ENCODE results near the gene REV3L.
"Not testable (repeated sequence)": the region's sequence is repeated elsewhere in the genome, so short reads cannot be mapped to it uniquely, and the experiment has no call there.

REV3L gene

GRCh38 chr6:111490067-111490466 lies 7.0 kb upstream of the REV3L start:
- DNase-seq: no peak

- no peak for DNase-seq
Observed at GRCh38 chr6:111487661-111488060, 4.6 kb upstream of the REV3L start.

- DNase-seq: no peak
Observed at GRCh38 chr6:111486921-111487320, 3.9 kb upstream of the REV3L start.

- no peak for DNase-seq
Observed at GRCh38 chr6:111486475-111486874, 3.5 kb upstream of the REV3L start.

DNA sequence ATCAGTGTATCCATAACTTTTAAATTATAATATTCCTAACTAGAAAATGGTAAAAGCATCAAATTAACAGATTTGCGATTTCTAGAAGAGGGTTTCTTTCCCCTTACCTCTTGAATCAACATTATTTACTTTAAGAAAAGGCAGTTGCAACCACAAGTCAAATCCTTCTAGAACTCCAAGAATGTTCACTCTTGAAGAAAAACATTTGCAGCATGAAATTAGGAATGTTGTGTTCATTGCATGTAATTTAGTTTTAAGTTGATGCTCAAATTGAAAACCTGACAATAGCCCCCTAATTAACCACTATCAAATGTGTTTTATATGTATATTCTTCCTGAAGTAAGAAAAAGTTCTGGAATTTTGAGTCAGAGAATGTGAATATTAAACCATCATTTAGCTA lies 2.3 kb upstream of the REV3L start:
- DNase-seq: no peak

DNA sequence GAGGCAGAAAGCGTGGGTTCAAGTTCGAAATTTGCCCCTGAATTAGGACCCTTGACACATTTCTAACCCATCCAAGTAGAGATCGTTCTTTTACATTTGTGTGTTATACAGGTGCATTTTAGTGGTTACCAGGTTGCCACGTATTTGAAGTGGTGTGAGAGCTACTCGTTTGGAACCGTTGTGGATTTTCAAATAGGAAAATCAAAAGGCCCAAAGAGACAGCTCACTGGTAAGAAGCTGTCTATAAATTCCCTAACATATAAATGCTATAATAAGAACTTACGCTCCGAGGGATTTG lies 1.6 kb upstream of the REV3L start:
- peak; percentile 30 for DNase-seq

DNA sequence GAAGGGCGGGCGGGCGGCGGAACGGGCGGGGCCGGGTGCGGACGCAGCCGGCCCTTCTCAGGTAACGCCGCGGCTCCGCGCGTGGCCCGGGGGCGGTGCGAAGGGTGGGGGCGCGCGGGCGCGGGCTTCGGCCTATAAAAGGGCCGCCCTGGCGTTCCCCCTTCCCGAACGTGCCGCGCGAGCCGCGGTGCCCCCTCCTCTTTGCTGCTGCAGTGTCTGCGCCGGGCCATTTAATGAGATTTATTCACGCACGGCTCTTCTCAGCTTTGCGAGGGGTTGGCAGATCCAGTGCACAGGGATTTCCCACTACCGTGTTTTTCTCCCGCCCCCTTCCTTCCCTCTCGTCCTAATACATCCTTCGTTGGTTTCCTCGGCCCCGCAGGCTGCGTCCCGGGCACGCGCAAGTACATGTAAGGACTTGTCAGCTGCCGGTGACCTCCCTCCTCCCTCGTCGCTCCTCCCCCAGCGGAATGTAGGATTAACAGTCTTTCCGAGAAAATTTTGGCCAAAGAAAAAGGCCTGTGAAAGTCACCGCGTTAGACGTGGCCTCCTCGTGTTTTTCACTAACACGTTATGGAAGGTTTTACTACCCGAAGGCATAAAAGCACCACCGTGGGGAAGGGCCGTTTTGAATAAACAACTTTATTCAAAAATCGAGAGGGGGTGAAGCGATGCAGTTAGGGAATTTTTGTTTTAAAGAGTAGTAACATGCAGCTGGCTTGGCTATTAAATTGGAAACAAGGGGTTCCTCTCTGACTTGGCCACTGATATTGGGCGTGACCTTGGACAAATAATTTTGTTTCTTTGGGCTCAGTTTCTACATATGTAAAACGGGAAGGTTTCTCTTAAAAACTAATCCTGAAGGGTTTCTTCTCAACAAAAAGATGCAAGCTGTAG lies 966 bp upstream of the REV3L start:
- peak; percentile 74 for DNase-seq

DNA sequence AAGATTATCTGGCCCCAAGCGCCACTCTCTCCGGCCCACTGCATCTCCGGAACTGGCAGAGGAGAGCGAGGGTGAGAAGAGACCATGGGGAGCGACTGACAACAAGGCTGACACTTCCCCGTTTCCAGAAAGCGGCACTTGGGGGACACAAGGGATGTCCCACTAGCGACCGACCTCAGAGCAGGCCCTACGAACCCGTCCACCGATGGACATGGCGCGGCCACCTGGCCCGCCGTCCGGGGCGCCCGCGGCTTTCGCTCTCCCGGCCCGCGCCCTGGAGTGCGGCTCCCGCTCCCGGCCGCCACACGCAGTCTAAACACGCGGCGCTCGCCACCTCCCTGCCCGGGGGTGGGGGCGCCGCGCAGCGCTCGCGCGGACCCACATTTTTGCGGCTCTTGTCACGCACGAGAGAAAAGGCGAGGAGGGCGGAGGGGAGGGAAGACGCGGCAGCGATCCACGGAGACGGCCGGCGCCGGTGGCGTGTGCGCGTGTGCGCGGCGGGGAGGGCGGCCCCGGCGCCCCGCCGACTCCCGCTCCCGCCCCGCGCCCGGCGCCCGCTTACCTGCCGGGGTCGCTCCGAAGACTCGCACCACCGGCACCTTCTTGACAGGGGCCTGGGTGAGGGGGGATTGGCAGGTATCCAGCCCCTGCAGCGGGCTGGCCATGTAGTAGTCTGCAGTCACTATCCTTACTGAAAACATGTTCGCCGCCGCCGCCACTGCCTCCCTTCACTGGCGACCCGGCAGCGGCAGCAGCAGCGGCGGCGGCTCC lies 645 bp downstream of the REV3L start:
- DNase-seq: no peak

DNA sequence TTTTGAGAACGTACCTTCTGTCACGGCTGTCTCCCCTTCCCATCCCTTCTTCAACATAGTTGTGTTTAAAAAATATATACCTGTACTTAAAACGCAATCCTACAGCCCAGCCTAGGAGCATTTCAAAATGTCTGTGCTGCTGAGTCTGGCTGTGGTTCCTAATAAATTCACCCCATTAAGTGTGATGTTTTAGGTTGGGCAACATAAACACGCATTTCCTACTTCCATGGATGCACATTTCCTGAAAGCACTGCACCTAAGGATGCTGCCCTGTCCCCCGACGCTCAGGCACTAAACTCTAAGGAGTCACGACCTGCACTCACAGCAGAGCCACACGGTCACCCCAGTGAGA lies 1.2 kb downstream of the REV3L start:
- DNase-seq: no peak

DNA sequence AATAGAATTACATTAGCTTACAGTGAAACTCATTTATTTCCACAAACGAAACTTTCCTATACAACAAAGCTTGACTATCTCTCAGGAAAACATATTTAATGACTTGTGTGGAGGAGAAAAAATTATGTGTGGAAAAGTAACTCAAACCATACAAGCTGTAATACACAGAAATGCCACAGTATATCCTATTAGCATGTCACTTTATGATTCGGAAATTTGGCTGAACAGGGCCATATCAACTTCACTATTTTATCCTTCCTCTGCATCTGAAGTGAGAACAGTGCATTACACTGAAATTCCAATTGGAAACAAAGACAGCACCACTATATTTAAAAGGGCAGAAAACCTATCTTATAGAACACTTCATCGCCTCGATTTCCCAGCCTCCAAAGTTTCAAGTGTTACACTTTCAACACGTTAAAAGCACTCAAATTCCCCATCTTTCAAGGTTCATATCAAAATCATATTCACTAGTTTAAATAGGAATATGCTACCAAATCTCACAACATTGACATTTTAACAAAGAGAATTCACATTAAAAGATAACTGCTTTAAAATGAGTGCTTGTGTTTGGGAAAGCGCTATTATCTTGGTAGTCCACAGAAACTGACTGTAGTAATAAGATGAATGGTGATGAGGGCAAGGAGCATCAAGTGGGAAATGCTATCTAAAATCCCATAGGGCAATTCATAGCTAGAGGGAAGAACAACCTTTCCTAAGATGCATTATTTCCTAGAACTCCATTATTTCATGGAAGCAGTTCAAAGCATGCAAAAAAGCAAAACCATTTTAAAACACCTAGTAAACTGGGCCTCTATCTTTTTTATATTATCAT lies 1.8 kb downstream of the REV3L start:
- no peak for DNase-seq

GRCh38 chr6:111478749-111479148 lies 4.3 kb downstream of the REV3L start:
- peak; percentile 43 for DNase-seq

GRCh38 chr6:111478064-111478476 lies 4.9 kb downstream of the REV3L start:
- no peak for DNase-seq

DNA sequence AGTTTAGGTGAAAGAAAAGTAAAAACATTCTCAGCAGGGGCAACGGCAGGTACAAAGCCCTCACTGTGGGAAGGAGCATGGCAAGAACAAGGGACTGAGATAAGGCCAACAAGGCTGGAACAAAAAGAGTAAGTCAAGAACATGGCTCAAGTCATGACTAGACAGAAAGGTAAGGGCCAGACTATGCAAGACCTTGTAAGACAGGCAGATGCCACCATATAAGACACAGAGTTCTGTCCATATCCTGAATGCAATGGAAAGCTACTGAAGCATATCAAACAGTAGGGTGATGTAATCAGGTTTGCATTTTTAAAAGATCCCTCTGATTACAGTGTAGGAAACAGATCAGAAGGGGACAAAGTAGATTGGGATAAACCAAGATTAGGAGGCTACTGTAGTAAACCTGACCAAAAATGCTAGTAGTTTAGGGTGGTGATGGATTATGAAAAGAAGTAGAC lies 5.5 kb downstream of the REV3L start:
- no peak for DNase-seq

GRCh38 chr6:111476061-111476460 lies 7.0 kb downstream of the REV3L start:
- not testable (repeated sequence) for DNase-seq

DNA sequence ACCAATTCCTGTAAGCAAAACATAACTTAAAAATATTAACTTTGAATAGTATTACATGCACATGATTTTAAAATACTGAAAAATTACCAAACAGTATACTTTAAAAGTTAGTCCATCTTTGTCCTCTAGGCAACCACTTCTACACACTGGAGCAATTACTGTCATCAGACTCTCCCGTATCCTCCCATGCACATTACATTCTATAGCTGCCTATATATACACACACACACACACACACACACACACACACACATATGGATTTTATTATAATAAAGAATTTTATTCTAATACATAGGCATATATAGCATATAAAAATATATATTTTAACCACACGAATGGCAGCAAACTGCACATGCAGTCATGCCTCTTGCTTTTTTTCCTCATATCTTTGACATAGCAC lies 8.2 kb downstream of the REV3L start:
- DNase-seq: no peak

- peak; percentile 38 for DNase-seq
Observed at GRCh38 chr6:111474106-111474505, 8.9 kb downstream of the REV3L start.

GRCh38 chr6:111472933-111473435 lies 10.0 kb downstream of the REV3L start:
- DNase-seq: no peak

DNA sequence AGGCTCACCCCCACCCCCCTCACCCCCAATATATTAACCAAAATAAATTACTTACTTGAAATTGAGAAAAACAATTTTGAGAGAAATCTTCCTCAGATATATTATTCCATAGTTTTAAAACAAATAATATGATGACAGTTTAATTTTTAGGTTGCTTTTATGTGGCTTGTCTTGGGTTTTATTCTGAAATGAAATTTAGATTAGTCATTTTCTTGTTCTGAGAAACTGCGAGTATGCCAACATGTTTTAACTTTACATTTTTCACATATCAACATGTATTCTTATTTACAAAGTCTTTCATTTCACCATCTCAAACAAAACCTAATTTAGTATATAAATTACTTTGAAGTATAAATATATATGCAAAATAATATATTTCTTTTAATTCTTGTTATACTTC lies 11.1 kb downstream of the REV3L start:
- DNase-seq: no peak

DNA sequence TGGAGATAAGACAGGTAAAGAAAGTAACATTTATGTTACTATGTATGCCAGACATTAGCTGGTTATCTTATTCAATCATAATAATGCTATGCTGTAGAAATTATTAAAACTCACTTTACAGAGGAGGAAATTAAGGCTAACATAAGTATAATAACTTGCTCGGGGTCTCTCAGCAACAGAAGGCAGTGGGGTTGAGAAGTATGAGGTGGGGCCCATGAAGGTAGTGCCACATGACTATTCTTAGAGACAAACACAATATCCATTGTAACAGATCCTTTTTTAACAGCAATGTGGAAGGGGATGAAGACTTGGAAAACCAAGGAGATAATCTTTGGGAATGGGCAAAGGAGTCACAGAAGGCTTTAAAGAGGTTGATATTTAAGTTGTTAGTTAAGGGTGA lies 11.5 kb downstream of the REV3L start:
- no peak for DNase-seq

- no peak for DNase-seq
Observed at GRCh38 chr6:111470991-111471390, 12.0 kb downstream of the REV3L start.

GRCh38 chr6:111469543-111469942 lies 13.5 kb downstream of the REV3L start:
- no peak for DNase-seq

DNA sequence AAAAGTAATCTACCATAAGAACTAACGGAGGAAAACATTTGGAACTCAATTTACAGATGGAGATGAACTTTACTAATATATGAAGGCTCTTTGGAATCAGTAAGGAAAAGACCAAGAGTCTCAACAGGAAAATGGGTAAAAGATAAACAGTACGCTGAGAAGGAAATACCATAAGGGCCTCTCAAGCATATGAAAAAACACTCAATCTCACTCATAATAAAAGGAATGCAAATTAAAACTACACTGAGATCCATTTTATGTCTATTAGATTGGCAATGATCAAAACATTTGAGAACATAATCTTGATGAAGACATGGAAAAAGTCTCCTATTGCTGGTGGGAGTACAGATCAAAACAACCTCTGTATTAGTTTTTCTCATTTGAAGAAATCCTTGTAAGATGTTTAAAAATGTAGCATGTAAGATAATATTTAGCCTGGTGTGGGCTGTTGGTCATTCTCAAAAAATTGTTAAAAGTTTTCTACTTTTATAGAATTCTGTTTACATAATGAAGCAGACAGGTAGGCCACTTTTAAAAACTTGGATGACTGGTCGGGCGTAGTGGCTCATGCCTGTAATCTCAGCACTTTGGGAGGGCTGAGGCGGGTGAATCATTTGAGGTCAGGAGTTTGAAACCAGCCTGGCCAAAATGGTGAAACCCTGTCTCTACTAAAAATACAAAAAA lies 14.5 kb downstream of the REV3L start:
- no peak for DNase-seq

DNA sequence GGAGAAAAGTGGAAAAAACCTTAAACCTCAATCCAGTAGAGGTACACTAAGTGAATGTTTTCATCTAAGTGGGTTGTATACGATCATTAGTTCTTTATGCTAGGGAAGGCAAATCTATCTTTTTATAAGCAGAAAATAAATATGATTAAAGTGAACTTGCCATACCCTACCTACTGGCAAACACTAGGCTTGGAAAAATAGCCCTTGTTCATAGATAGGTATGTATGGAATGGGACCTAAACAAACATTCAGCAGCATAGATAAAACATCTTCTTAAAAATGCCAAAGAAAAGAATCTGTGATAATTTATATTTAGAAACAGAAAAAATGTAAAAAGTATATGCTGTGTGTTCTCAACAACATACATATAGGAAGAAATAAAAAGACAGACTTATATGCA lies 18.8 kb downstream of the REV3L start:
- no peak for DNase-seq
